ENCODE data around the gene KLHL6.
A peak's percentile ranks its signal among the peaks of the same experiment; 100 is the strongest.
"Not testable (repeated sequence)": the region's sequence is repeated elsewhere in the genome, so short reads cannot be mapped to it uniquely, and the experiment has no call there.

KLHL6 gene

GRCh38 chr3:183449791-183450190 lies 105.7 kb downstream of the KLHL6 start:
- Histone ChIP-seq H3K4me3 (ENCODE audit: insufficient read depth, low read depth, low read length) (no peak overlapping the region), H3K4me1 (ENCODE audit: control insufficient read depth, insufficient read depth, low read length) (peaks cover 15% of the 10 kb centered on the region), H3K9me3 (ENCODE audit: control insufficient read depth, low read length) (no peaks in the 10 kb centered on the region), H3K36me3 (ENCODE audit: control insufficient read depth, insufficient read depth, low read length) (peaks cover 9% of the 10 kb centered on the region), H3K27ac (ENCODE audit: insufficient read depth, low read depth, low read length, poor library complexity, severe bottlenecking) (no peak overlapping the region), H3K27me3 (ENCODE audit: control insufficient read depth, insufficient read depth, low read length, poor library complexity, severe bottlenecking) (no peaks in the 10 kb centered on the region)
- 89 to 93% methylated on average over 1 of the region's 1 CpG for WGBS, 2 experiments

GRCh38 chr3:183449391-183449790 lies 106.1 kb downstream of the KLHL6 start:
- H3K9me3 ChIP-seq (ENCODE audit: control insufficient read depth, low read length): no peaks in the 10 kb centered on the region
- H3K27ac ChIP-seq (ENCODE audit: insufficient read depth, low read depth, low read length, poor library complexity, severe bottlenecking): no peak overlapping the region
- H3K36me3 ChIP-seq (ENCODE audit: control insufficient read depth, insufficient read depth, low read length): peaks cover 9% of the 10 kb centered on the region
- H3K4me1 ChIP-seq (ENCODE audit: control insufficient read depth, insufficient read depth, low read length): peaks cover 15% of the 10 kb centered on the region
- 29 to 34% methylated on average over 2 of the region's 4 CpGs for WGBS, 2 experiments
- no peak overlapping the region for H3K4me3 ChIP-seq (ENCODE audit: insufficient read depth, low read depth, low read length)
- no peaks in the 10 kb centered on the region for H3K27me3 ChIP-seq (ENCODE audit: control insufficient read depth, insufficient read depth, low read length, poor library complexity, severe bottlenecking)

- no peak overlapping the region for H3K27ac ChIP-seq (ENCODE audit: insufficient read depth, low read depth, low read length, poor library complexity, severe bottlenecking)
- H3K4me3 ChIP-seq (ENCODE audit: insufficient read depth, low read depth, low read length): peak overlapping the region; percentile 73
- peaks cover 9% of the 10 kb centered on the region for H3K36me3 ChIP-seq (ENCODE audit: control insufficient read depth, insufficient read depth, low read length)
- WGBS, 2 experiments: 52 to 79% methylated on average over 2 of the region's 3 CpGs
- H3K9me3 ChIP-seq (ENCODE audit: control insufficient read depth, low read length): no peaks in the 10 kb centered on the region
- no peaks in the 10 kb centered on the region for H3K27me3 ChIP-seq (ENCODE audit: control insufficient read depth, insufficient read depth, low read length, poor library complexity, severe bottlenecking)
- H3K4me1 ChIP-seq (ENCODE audit: control insufficient read depth, insufficient read depth, low read length): peaks cover 15% of the 10 kb centered on the region
Measured at GRCh38 chr3:183448369-183449128, 107.0 kb downstream of the KLHL6 start.

- WGBS, 2 experiments: 0 to 1% methylated on average over 52 to 54 of the region's 54 CpGs
- peak overlapping the region; percentile 73 for H3K4me3 ChIP-seq (ENCODE audit: insufficient read depth, low read depth, low read length)
- H3K4me1 ChIP-seq (ENCODE audit: control insufficient read depth, insufficient read depth, low read length): peaks cover 15% of the 10 kb centered on the region
- peaks cover 7% of the 10 kb centered on the region for H3K36me3 ChIP-seq (ENCODE audit: control insufficient read depth, insufficient read depth, low read length)
- H3K9me3 ChIP-seq (ENCODE audit: control insufficient read depth, low read length): no peaks in the 10 kb centered on the region
- peak overlapping the region; percentile 75 for H3K27ac ChIP-seq (ENCODE audit: insufficient read depth, low read depth, low read length, poor library complexity, severe bottlenecking)
- H3K27me3 ChIP-seq (ENCODE audit: control insufficient read depth, insufficient read depth, low read length, poor library complexity, severe bottlenecking): no peaks in the 10 kb centered on the region
Measured at GRCh38 chr3:183447206-183448001, 108.1 kb downstream of the KLHL6 start.

- Histone ChIP-seq H3K27me3 (ENCODE audit: control insufficient read depth, insufficient read depth, low read length, poor library complexity, severe bottlenecking) (no peaks in the 10 kb centered on the region), H3K36me3 (ENCODE audit: control insufficient read depth, insufficient read depth, low read length) (peaks cover 1% of the 10 kb centered on the region), H3K9me3 (ENCODE audit: control insufficient read depth, low read length) (no peaks in the 10 kb centered on the region), H3K4me3 (ENCODE audit: insufficient read depth, low read depth, low read length) (peak overlapping the region; percentile 73), H3K4me1 (ENCODE audit: control insufficient read depth, insufficient read depth, low read length) (peaks cover 15% of the 10 kb centered on the region), H3K27ac (ENCODE audit: insufficient read depth, low read depth, low read length, poor library complexity, severe bottlenecking) (peak overlapping the region; percentile 75)
- WGBS, 2 experiments: no CpG with 5 or more reads among the region's 2 CpGs
Measured at GRCh38 chr3:183446838-183447205, 108.7 kb downstream of the KLHL6 start.

- 93% methylated on average over 1 of the region's 1 CpG; no CpG with 5 or more reads in 1 of the 2 experiments for WGBS, 2 experiments
- H3K4me1 ChIP-seq (ENCODE audit: control insufficient read depth, insufficient read depth, low read length): peaks cover 11% of the 10 kb centered on the region
- no peak overlapping the region for H3K4me3 ChIP-seq (ENCODE audit: insufficient read depth, low read depth, low read length)
- no peak overlapping the region for H3K27ac ChIP-seq (ENCODE audit: insufficient read depth, low read depth, low read length, poor library complexity, severe bottlenecking)
- no peaks in the 10 kb centered on the region for H3K27me3 ChIP-seq (ENCODE audit: control insufficient read depth, insufficient read depth, low read length, poor library complexity, severe bottlenecking)
- no peaks in the 10 kb centered on the region for H3K9me3 ChIP-seq (ENCODE audit: control insufficient read depth, low read length)
- no peaks in the 10 kb centered on the region for H3K36me3 ChIP-seq (ENCODE audit: control insufficient read depth, insufficient read depth, low read length)
Measured at GRCh38 chr3:183444748-183445147, 110.8 kb downstream of the KLHL6 start.

GRCh38 chr3:183443395-183444385 lies 111.8 kb downstream of the KLHL6 start:
- Histone ChIP-seq H3K27me3 (ENCODE audit: control insufficient read depth, insufficient read depth, low read length, poor library complexity, severe bottlenecking) (no peaks in the 10 kb centered on the region), H3K36me3 (ENCODE audit: control insufficient read depth, insufficient read depth, low read length) (no peaks in the 10 kb centered on the region), H3K27ac (ENCODE audit: insufficient read depth, low read depth, low read length, poor library complexity, severe bottlenecking) (no peak overlapping the region), H3K9me3 (ENCODE audit: control insufficient read depth, low read length) (no peaks in the 10 kb centered on the region), H3K4me1 (ENCODE audit: control insufficient read depth, insufficient read depth, low read length) (peaks cover 3% of the 10 kb centered on the region), H3K4me3 (ENCODE audit: insufficient read depth, low read depth, low read length) (no peak overlapping the region)
- WGBS, 2 experiments: 93 to 94% methylated on average over 7 to 10 of the region's 10 CpGs

GRCh38 chr3:183442994-183443393 lies 112.5 kb downstream of the KLHL6 start:
- Histone ChIP-seq H3K27ac (ENCODE audit: insufficient read depth, low read depth, low read length, poor library complexity, severe bottlenecking) (no peak overlapping the region), H3K9me3 (ENCODE audit: control insufficient read depth, low read length) (no peaks in the 10 kb centered on the region)

GRCh38 chr3:183440521-183440920 lies 115.0 kb downstream of the KLHL6 start:
- H3K4me1 ChIP-seq (ENCODE audit: control insufficient read depth, insufficient read depth, low read length); H3K4me3 ChIP-seq (ENCODE audit: insufficient read depth, low read depth, low read length); H3K9me3 ChIP-seq (ENCODE audit: control insufficient read depth, low read length); H3K27me3 ChIP-seq (ENCODE audit: control insufficient read depth, insufficient read depth, low read length, poor library complexity, severe bottlenecking); H3K27ac ChIP-seq (ENCODE audit: insufficient read depth, low read depth, low read length, poor library complexity, severe bottlenecking); H3K36me3 ChIP-seq (ENCODE audit: control insufficient read depth, insufficient read depth, low read length): not testable (repeated sequence)
- 81 to 84% methylated on average over 3 of the region's 3 CpGs for WGBS, 2 experiments

More at GRCh38 chr3:183442994-183443393, 112.5 kb downstream of the KLHL6 start:
- Histone ChIP-seq H3K36me3 (ENCODE audit: control insufficient read depth, insufficient read depth, low read length) (no peaks in the 10 kb centered on the region), H3K4me3 (ENCODE audit: insufficient read depth, low read depth, low read length) (no peak overlapping the region), H3K27me3 (ENCODE audit: control insufficient read depth, insufficient read depth, low read length, poor library complexity, severe bottlenecking) (no peaks in the 10 kb centered on the region), H3K4me1 (ENCODE audit: control insufficient read depth, insufficient read depth, low read length) (no peaks in the 10 kb centered on the region)
- WGBS, 2 experiments: 71% methylated on average over 1 of the region's 1 CpG; no CpG with 5 or more reads in 1 of the 2 experiments

All from ectodermal cell (in vitro differentiated cells).